Measurements from ENCODE around the gene ACVR1B. TPM values are rescaled to one million over a fixed set of nuclear protein-coding genes. Genes with fewer than 3 reads are reported as not detected.

Gene ACVR1B
- total RNA-seq, 2 experiments from 2014 or later = 5.5 to 5.7 TPM

DNA sequence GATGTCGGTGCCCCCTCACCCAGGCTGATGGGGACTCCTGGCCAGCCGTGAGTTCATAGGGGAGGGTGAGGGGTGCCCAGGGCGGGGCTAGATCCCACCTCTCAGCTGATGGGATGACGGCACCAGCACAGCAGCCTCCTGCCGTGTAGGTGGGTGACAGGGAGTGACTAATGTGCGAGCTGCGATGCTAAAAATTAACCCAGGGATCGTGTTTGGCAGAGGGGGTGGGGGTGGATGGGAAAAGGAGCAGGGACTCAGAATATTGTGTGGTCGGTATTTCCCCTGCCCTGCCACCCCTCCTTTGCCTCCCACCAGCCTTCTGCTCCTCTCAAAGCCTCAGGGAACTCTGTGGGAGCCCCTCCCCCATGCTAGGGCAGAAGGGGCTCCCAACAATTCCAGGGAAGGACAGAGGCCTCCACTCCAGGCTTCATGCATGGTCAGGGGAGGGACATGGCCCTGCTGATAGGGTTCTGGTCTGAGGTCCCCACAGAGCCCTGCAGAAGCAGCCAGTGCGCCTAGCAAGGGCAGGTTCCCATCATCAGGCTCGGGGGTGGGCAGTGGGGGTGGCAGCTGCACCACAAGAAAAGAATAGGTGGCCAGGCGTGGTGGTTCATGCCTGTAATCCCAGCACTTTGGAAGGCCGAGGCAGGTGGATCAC is 67.7 kb downstream of the ACVR1B start:
- Mint-ChIP-seq H3K36me3 (ENCODE audit: low read depth) (no peaks in the 10 kb centered on the region), H3K27me3 (no peaks in the 10 kb centered on the region), H3K27ac (no peak overlapping the region), H3K9me3 (no peaks in the 10 kb centered on the region), H3K4me1 (peaks cover 26% of the 10 kb centered on the region), H3K4me3 (no peak overlapping the region)
- DNase-seq = no peak
- POLR2A ChIA-PET = no interaction called here
- CTCF ChIA-PET = interaction anchor here (0.6 to 8.7 kb wide), 6 partner anchors 13 to 104 kb away, joined by 3 to 168 read pairs (median 6); partner anchors contain the start of genes ATG101 and TAMALIN

- H3K27ac Mint-ChIP-seq = no peak overlapping the region
- peak; percentile 75 for DNase-seq
- peaks cover 38% of the 10 kb centered on the region for H3K4me1 Mint-ChIP-seq
- H3K36me3 Mint-ChIP-seq (ENCODE audit: low read depth) = no peaks in the 10 kb centered on the region
- no peaks in the 10 kb centered on the region for H3K9me3 Mint-ChIP-seq
- ChIA-PET POLR2A (no interaction called here), CTCF (interaction anchor here (0.9 to 12.4 kb wide), 11 partner anchors 9 to 99 kb away, joined by 3 to 225 read pairs (median 5); partner anchors contain the start of genes ATG101 and TAMALIN)
- H3K4me3 Mint-ChIP-seq = no peak overlapping the region
- no peaks in the 10 kb centered on the region for H3K27me3 Mint-ChIP-seq
Observed at GRCh38 chr12:52020539-52021336, 69.2 kb downstream of the ACVR1B start.

DNA sequence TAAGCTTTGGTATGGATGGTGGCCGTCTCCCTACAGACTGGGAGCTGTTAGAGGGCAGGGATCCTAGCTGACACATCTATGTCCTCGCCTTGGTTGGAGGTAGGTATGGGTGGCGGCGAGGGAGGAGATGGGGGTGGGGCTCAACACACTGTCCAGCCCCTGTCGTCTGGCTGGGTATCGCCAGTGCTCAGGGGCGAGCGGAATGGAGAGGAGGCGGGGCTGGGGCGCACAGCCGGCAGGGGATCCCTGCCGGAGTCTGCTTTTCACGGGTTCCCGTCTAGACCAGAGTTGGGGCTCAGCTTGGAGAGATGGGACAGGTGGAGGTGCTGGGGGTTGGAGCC is 71.3 kb downstream of the ACVR1B start:
- ChIA-PET POLR2A (interaction anchor here (0.7 kb wide), 1 partner anchor 15 kb away, joined by 3 read pairs; no protein-coding TSS in a partner anchor), CTCF (interaction anchor here (0.6 to 12.4 kb wide), 21 partner anchors 8 to 665 kb away, joined by 3 to 225 read pairs (median 5); partner anchors contain the start of genes ATG101, NR4A1 and TAMALIN)
- H3K4me1 Mint-ChIP-seq = peaks cover 46% of the 10 kb centered on the region
- no peaks in the 10 kb centered on the region for H3K27me3 Mint-ChIP-seq
- H3K36me3 Mint-ChIP-seq (ENCODE audit: low read depth) = no peaks in the 10 kb centered on the region
- peak overlapping the region; percentile 82 for H3K27ac Mint-ChIP-seq
- H3K9me3 Mint-ChIP-seq = no peaks in the 10 kb centered on the region
- peak overlapping the region; percentile 84 for H3K4me3 Mint-ChIP-seq
- DNase-seq = no peak

GRCh38 chr12:52023182-52023975 is 71.9 kb downstream of the ACVR1B start:
- no peaks in the 10 kb centered on the region for H3K27me3 Mint-ChIP-seq
- POLR2A ChIA-PET = interaction anchor here (0.7 kb wide), 1 partner anchor 15 kb away, joined by 3 read pairs; no protein-coding TSS in a partner anchor

DNA sequence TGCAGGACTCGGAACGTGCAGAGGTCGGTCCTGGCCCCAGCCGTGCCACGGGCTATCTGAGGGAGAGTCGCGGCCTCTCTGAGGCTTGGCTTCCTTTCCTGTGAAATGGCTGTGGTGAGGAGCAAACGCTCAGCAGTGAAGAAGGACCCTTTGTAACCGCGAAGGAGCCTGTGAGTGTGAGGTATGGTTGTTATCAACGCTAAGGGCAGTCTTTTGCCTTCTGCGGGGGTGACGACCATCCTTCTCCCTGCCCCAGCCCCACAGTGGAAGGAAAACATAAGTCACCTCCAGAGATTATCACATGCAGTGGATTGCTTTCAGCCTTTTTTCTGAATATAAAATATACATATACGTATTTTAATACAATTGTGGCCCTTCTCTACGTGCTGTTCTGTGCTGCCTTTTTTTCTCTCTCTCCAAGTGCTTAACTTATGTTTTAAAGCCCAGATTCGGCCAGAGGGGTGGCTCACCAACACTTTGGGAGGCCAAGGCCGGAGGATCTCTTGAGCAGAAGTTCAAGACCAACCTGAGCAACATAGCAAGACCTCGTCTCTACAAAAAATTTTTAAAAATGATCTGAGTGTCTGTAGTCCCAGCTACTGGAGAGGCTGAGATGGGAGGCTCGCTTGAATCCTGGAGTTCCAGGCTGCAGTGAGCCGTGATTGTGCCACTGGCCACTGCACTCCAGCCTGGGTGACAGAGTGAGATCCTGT is 72.6 kb downstream of the ACVR1B start:
- POLR2A ChIA-PET = no interaction called here
- CTCF ChIA-PET = interaction anchor here (0.6 to 12.4 kb wide), 34 partner anchors 8 to 1332 kb away, joined by 3 to 225 read pairs (median 7); partner anchors contain the start of genes ANKRD33, ATG101 and TAMALIN

More at GRCh38 chr12:52023182-52023975, 71.9 kb downstream of the ACVR1B start:
- Mint-ChIP-seq H3K27ac (peak overlapping the region; percentile 99), H3K4me1 (peaks cover 46% of the 10 kb centered on the region), H3K9me3 (no peaks in the 10 kb centered on the region), H3K4me3 (peak overlapping the region; percentile 84), H3K36me3 (ENCODE audit: low read depth) (no peaks in the 10 kb centered on the region)
- peak; percentile 93 for DNase-seq
- CTCF ChIA-PET = interaction anchor here (0.7 to 12.4 kb wide), 22 partner anchors 9 to 272 kb away, joined by 3 to 225 read pairs (median 5); partner anchors contain the start of genes ATG101 and TAMALIN

DNA sequence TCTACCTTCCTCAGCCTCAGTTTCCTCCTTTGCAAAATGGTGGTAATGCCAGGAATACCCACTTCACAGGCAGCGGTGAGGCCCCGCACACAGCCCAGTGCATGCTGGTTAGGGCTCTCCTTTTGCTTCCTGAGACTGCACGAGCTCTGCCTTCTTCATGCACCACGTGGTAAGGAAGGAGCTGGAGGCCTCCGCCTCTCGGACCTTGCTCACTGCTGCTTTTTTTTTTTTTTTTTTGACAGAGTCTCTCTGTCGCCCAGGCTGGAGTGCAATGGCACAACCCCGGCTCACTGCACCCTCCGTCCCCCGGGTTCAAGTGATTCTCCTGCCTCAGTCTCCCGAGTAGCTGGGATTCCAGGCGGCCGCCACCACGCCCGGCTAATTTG is 73.3 kb downstream of the ACVR1B start:
- peak overlapping the region; percentile 99 for H3K27ac Mint-ChIP-seq
- peaks cover 46% of the 10 kb centered on the region for H3K4me1 Mint-ChIP-seq
- ChIA-PET CTCF (interaction anchor here (0.6 to 12.4 kb wide), 50 partner anchors 8 to 1331 kb away, joined by 3 to 225 read pairs (median 6); partner anchors contain the start of genes ANKRD33, ATG101, NR4A1 and SMIM41), POLR2A (no interaction called here)
- no peaks in the 10 kb centered on the region for H3K27me3 Mint-ChIP-seq
- H3K36me3 Mint-ChIP-seq (ENCODE audit: low read depth) = no peaks in the 10 kb centered on the region
- H3K4me3 Mint-ChIP-seq = peak overlapping the region; percentile 84
- peak; percentile 81 for DNase-seq
- H3K9me3 Mint-ChIP-seq = no peaks in the 10 kb centered on the region

More for the DNA sequence above, 72.6 kb downstream of the ACVR1B start:
- peaks cover 46% of the 10 kb centered on the region for H3K4me1 Mint-ChIP-seq
- H3K27ac Mint-ChIP-seq = peak overlapping the region; percentile 99
- DNase-seq = no peak
- H3K36me3 Mint-ChIP-seq (ENCODE audit: low read depth) = no peaks in the 10 kb centered on the region
- peak overlapping the region; percentile 84 for H3K4me3 Mint-ChIP-seq
- no peaks in the 10 kb centered on the region for H3K9me3 Mint-ChIP-seq
- no peaks in the 10 kb centered on the region for H3K27me3 Mint-ChIP-seq

GRCh38 chr12:52026263-52026662 is 74.8 kb downstream of the ACVR1B start:
- DNase-seq = no peak
- H3K4me3 Mint-ChIP-seq = no peak overlapping the region
- H3K27ac Mint-ChIP-seq = peak overlapping the region; percentile 99
- CTCF ChIA-PET = interaction anchor here (0.6 to 12.4 kb wide), 30 partner anchors 12 to 979 kb away, joined by 3 to 225 read pairs (median 11); partner anchors contain the start of genes ATG101, NR4A1, SMIM41 and TAMALIN
- H3K27me3 Mint-ChIP-seq = no peaks in the 10 kb centered on the region
- no peaks in the 10 kb centered on the region for H3K36me3 Mint-ChIP-seq (ENCODE audit: low read depth)
- H3K4me1 Mint-ChIP-seq = peaks cover 33% of the 10 kb centered on the region
- no peaks in the 10 kb centered on the region for H3K9me3 Mint-ChIP-seq
- POLR2A ChIA-PET = interaction anchor here (0.6 kb wide), 1 partner anchor 913 kb away, joined by 3 read pairs; no protein-coding TSS in a partner anchor

DNA sequence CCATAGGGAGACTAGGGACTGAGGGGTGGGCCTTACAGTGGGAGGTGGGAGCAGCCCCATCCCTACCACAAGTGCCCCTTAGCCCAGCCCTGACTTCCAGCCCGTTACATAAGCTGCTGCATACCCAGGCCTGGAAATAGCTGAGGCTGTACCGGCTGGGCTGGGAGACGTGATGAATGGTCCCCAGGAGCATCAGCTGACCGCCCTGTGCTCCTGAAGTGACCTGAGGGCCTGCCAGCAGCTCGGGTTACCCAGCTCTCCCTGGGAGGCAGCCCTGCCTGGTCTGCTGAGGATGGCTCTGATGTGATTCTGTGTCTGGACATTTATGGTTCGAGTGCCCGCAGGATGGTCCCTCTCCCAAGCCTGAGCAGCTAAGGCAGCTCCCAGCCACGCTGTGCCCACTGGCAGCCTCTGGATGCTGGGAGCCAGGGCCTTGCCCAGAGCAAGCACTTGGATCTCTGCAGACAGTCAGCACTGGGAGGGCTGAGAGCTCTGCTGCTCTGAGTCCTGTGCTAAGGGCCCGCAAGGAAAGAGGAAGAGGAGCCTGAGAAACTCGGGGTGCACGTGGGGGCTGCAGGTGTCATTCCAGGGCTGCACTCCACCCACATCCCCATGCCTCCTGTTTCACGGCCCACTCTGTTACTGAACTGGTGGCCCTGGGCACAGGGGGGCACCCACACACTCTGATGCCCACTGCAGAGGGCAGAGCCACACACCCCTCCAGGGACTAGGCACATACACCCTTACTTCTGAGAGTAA is 75.8 kb downstream of the ACVR1B start:
- H3K36me3 Mint-ChIP-seq (ENCODE audit: low read depth) = no peaks in the 10 kb centered on the region
- ChIA-PET CTCF (interaction anchor here (0.7 to 12.4 kb wide), 10 partner anchors 14 to 101 kb away, joined by 3 to 225 read pairs (median 18); partner anchors contain the start of genes ATG101, NR4A1 and SMIM41), POLR2A (no interaction called here)
- DNase-seq = no peak
- no peak overlapping the region for H3K27ac Mint-ChIP-seq
- no peaks in the 10 kb centered on the region for H3K27me3 Mint-ChIP-seq
- peaks cover 35% of the 10 kb centered on the region for H3K4me1 Mint-ChIP-seq
- H3K9me3 Mint-ChIP-seq = no peaks in the 10 kb centered on the region
- H3K4me3 Mint-ChIP-seq = no peak overlapping the region

DNA sequence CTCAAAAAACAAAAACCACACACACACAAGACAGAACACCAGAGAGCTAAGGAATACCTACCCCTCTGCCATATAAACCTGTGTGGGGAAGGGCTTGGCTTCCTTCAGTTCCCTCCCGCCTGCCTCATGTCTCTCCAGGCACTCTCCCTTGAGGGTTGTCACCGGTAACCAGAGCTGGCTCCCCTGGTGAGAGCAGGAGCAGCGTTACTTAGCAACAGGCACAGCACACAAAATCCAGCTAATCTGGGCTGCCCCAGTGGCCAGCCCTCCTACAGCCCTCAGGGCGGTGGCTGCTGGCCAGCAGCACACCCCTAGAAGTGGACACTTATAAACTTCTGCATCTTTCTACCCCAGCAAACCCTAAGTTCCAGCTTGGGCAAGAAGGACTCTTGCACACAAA is 78.2 kb downstream of the ACVR1B start:
- no peaks in the 10 kb centered on the region for H3K36me3 Mint-ChIP-seq (ENCODE audit: low read depth)
- peaks cover 38% of the 10 kb centered on the region for H3K4me1 Mint-ChIP-seq
- POLR2A ChIA-PET = no interaction called here
- H3K4me3 Mint-ChIP-seq = no peak overlapping the region
- H3K27me3 Mint-ChIP-seq = peaks cover 13% of the 10 kb centered on the region
- CTCF ChIA-PET = interaction anchor here (0.6 to 12.4 kb wide), 7 partner anchors 10 to 907 kb away, joined by 3 to 225 read pairs (median 5); partner anchors contain the start of genes ATG101 and NR4A1
- H3K27ac Mint-ChIP-seq = no peak overlapping the region
- DNase-seq = no peak
- H3K9me3 Mint-ChIP-seq = no peaks in the 10 kb centered on the region

- Mint-ChIP-seq H3K9me3 (no peaks in the 10 kb centered on the region), H3K4me3 (peak overlapping the region; percentile 48), H3K27me3 (peaks cover 29% of the 10 kb centered on the region), H3K4me1 (peaks cover 32% of the 10 kb centered on the region), H3K36me3 (ENCODE audit: low read depth) (no peaks in the 10 kb centered on the region), H3K27ac (no peak overlapping the region)
- ChIA-PET CTCF (interaction anchor here (0.6 to 12.4 kb wide), 13 partner anchors 8 to 293 kb away, joined by 3 to 206 read pairs (median 4); partner anchors contain the start of genes ATG101 and NR4A1), POLR2A (interaction anchor here (0.7 kb wide), 1 partner anchor 20 kb away, joined by 3 read pairs; no protein-coding TSS in a partner anchor)
- DNase-seq = no peak
Observed at GRCh38 chr12:52032446-52032803, 80.9 kb downstream of the ACVR1B start.

Measured in activated CD4-positive, alpha-beta T cell treated with anti-CD3 and anti-CD28 coated beads, Interleukin-2, amount 10 ng/mL, durations not matched to agents 7 days and 5 days (primary cell).